Measurements from ENCODE around the gene KCNC1.

KCNC1 gene

GRCh38 chr11:17745023-17745772, 10.6 kb downstream of the KCNC1 start:
- TF ChIP-seq EZH2 (IDR thresholded peaks at IDR 0.05; ENCODE audit: borderline replicate concordance, low read length), result no peak
- TF ChIP-seq CTCF (IDR thresholded peaks at IDR 0.05; ENCODE audit: low read length), result no peak
- Histone ChIP-seq H3K4me2 (ENCODE audit: low read length) (no peak overlapping the region), H3K4me3 (ENCODE audit: low read depth, low read length, poor library complexity, severe bottlenecking) (no peak overlapping the region), H3K4me1 (ENCODE audit: insufficient read depth, low read length, severe bottlenecking) (no peaks in the 10 kb centered on the region), H3K79me2 (ENCODE audit: insufficient read depth, low read length) (no peaks in the 10 kb centered on the region), H3K36me3 (ENCODE audit: insufficient read depth, low read length) (no peaks in the 10 kb centered on the region), H3K27me3 (ENCODE audit: insufficient read depth, low read length) (no peaks in the 10 kb centered on the region), H3K9me3 (ENCODE audit: low read length) (no peaks in the 10 kb centered on the region), H3K9ac (ENCODE audit: low read length) (no peak overlapping the region), H3F3A (ENCODE audit: insufficient read depth, low read length) (no peaks in the 10 kb centered on the region), H4K20me1 (ENCODE audit: insufficient read depth, low read length) (no peaks in the 10 kb centered on the region), H3K27ac (ENCODE audit: low read depth, low read length, poor library complexity, severe bottlenecking) (no peak overlapping the region), H3K9me2 (ENCODE audit: low read depth, low read length) (no peaks in the 10 kb centered on the region), H2AFZ (ENCODE audit: low read length) (no peak overlapping the region)

GRCh38 chr11:17746096-17746495, 11.5 kb downstream of the KCNC1 start:
- H2AFZ ChIP-seq (ENCODE audit: low read length), result no peak overlapping the region
- H3K79me2 ChIP-seq (ENCODE audit: insufficient read depth, low read length), result no peaks in the 10 kb centered on the region

GRCh38 chr11:17747131-17747955, 12.8 kb downstream of the KCNC1 start:
- H3K4me2 ChIP-seq (ENCODE audit: low read length), result no peak overlapping the region
- H3K9me3 ChIP-seq (ENCODE audit: low read length), result no peaks in the 10 kb centered on the region
- no peaks in the 10 kb centered on the region for H4K20me1 ChIP-seq (ENCODE audit: insufficient read depth, low read length)
- no peaks in the 10 kb centered on the region for H3K9me2 ChIP-seq (ENCODE audit: low read depth, low read length)
- no peak overlapping the region for H3K9ac ChIP-seq (ENCODE audit: low read length)
- H3K79me2 ChIP-seq (ENCODE audit: insufficient read depth, low read length), result no peaks in the 10 kb centered on the region
- H3K27ac ChIP-seq (ENCODE audit: low read depth, low read length, poor library complexity, severe bottlenecking), result no peak overlapping the region
- no peaks in the 10 kb centered on the region for H3K36me3 ChIP-seq (ENCODE audit: insufficient read depth, low read length)
- TF ChIP-seq EZH2 (IDR thresholded peaks at IDR 0.05; ENCODE audit: borderline replicate concordance, low read length) (no peak), CTCF (IDR thresholded peaks at IDR 0.05; ENCODE audit: low read length) (no peak)
- H3F3A ChIP-seq (ENCODE audit: insufficient read depth, low read length), result no peaks in the 10 kb centered on the region
- H3K4me3 ChIP-seq (ENCODE audit: low read depth, low read length, poor library complexity, severe bottlenecking), result no peak overlapping the region
- no peaks in the 10 kb centered on the region for H3K4me1 ChIP-seq (ENCODE audit: insufficient read depth, low read length, severe bottlenecking)
- H2AFZ ChIP-seq (ENCODE audit: low read length), result no peak overlapping the region
- no peaks in the 10 kb centered on the region for H3K27me3 ChIP-seq (ENCODE audit: insufficient read depth, low read length)

More at GRCh38 chr11:17746096-17746495, 11.5 kb downstream of the KCNC1 start:
- no peaks in the 10 kb centered on the region for H3K9me3 ChIP-seq (ENCODE audit: low read length)
- no peaks in the 10 kb centered on the region for H3K4me1 ChIP-seq (ENCODE audit: insufficient read depth, low read length, severe bottlenecking)
- no peaks in the 10 kb centered on the region for H3K36me3 ChIP-seq (ENCODE audit: insufficient read depth, low read length)
- TF ChIP-seq EZH2 (IDR thresholded peaks at IDR 0.05; ENCODE audit: borderline replicate concordance, low read length) (no peak), CTCF (IDR thresholded peaks at IDR 0.05; ENCODE audit: low read length) (no peak)
- H3K4me2 ChIP-seq (ENCODE audit: low read length), result no peak overlapping the region
- no peak overlapping the region for H3K9ac ChIP-seq (ENCODE audit: low read length)
- H3K27ac ChIP-seq (ENCODE audit: low read depth, low read length, poor library complexity, severe bottlenecking), result no peak overlapping the region
- no peaks in the 10 kb centered on the region for H4K20me1 ChIP-seq (ENCODE audit: insufficient read depth, low read length)
- no peaks in the 10 kb centered on the region for H3K27me3 ChIP-seq (ENCODE audit: insufficient read depth, low read length)
- H3K4me3 ChIP-seq (ENCODE audit: low read depth, low read length, poor library complexity, severe bottlenecking), result no peak overlapping the region
- H3K9me2 ChIP-seq (ENCODE audit: low read depth, low read length), result no peaks in the 10 kb centered on the region
- no peaks in the 10 kb centered on the region for H3F3A ChIP-seq (ENCODE audit: insufficient read depth, low read length)

Data from OCI-LY1 (cell line).